ENCODE data around the gene CD40LG.

DNA sequence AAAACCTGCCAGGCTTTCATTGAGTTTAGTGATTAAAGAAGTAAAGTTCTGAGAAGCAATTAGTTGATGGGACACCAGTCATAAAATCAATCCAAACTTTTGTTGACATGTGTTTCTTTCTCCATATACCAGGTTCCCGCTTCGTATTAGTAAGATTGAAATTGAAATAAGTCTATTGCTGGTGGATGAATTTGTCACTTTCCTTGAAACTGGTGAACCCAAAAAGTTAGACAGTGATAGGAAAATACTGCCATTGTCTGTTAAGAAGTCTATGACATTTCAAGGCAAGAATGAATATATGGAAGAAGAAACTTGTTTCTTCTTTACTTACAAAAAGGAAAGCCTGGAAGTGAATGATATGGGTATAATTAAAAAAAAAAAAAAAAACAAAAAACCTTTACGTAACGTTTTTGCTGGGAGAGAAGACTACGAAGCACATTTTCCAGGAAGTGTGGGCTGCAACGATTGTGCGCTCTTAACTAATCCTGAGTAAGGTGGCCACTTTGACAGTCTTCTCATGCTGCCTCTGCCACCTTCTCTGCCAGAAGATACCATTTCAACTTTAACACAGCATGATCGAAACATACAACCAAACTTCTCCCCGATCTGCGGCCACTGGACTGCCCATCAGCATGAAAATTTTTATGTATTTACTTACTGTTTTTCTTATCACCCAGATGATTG lies at the start of gene CD40LG:
- TF ChIP-seq CTCF (IDR thresholded peaks at IDR 0.05): no peak
- TF ChIP-seq POLR2A (IDR thresholded peaks at IDR 0.05): no peak
- no peak for TF ChIP-seq POLR2AphosphoS5 (IDR thresholded peaks at IDR 0.05)
